Spleen (tissue), 11 donors: ENCODE data around the gene SLC12A6. TPM values are rescaled to one million over a fixed set of nuclear protein-coding genes. Genes with fewer than 3 reads are reported as not detected.

ENCODE experiments used
- DNase-seq: peaks from one replicate; pipeline ENCODE4 v3.0.0-alpha.2; 2020
- H3K27ac ChIP-seq, 8 donors: fragments of 200-600 bp; sonication (generic) in 7 of 8; 1 replicate in 4 of 8; 2 replicates in 4 of 8; pipeline versions ENCODE4 v1.5.0 to v1.8.0; 2016 to 2021; ENCODE audit warnings: inconsistent platforms in 4 of 8, mild to moderate bottlenecking in 4 of 8, moderate library complexity in 1 of 8
- H3K27me3 ChIP-seq, 7 donors: fragments of 200-600 bp; sonication (generic) in 6 of 7; replicated peaks in 1 of 7; 1 replicate in 4 of 7; 2 replicates in 3 of 7; pipeline versions ENCODE4 v1.5.0 to v1.8.0; 2016 to 2021; ENCODE audit warnings: inconsistent platforms in 3 of 7, mild to moderate bottlenecking in 1 of 7
- H3K36me3 ChIP-seq, 6 donors: fragments of 200-600 bp; sonication (generic) in 5 of 6; 1 replicate in 4 of 6; 2 replicates in 2 of 6; pipeline versions ENCODE4 v1.5.0 to v1.8.0; 2016 to 2021; ENCODE audit warnings: inconsistent platforms in 2 of 6
- H3K4me1 ChIP-seq, 6 donors: fragments of 200-600 bp; sonication (generic) in 5 of 6; 1 replicate in 3 of 6; 2 replicates in 3 of 6; pipeline versions ENCODE4 v1.5.0 to v1.8.0; 2016 to 2021; ENCODE audit warnings: inconsistent platforms in 3 of 6
- H3K4me3 ChIP-seq, 8 donors: fragments of 200-600 bp; sonication (generic) in 7 of 8; 1 replicate in 4 of 8; 2 replicates in 4 of 8; pipeline versions ENCODE4 v1.5.0 to v1.8.0; 2016 to 2021; ENCODE audit warnings: inconsistent platforms in 4 of 8, mild to moderate bottlenecking in 4 of 8, moderate library complexity in 2 of 8
- H3K9me3 ChIP-seq, 8 donors: fragments of 200-600 bp; sonication (generic) in 7 of 8; 1 replicate in 4 of 8; 2 replicates in 4 of 8; pipeline versions ENCODE4 v1.5.0 to v1.8.0; 2016 to 2021; ENCODE audit warnings: inconsistent platforms in 4 of 8
- CTCF ChIP-seq, 11 experiments: fragments of 200-600 bp in 7 of 11; fragments of 450-650 bp in 4 of 11; sonication (generic) in 4 of 11; IDR thresholded peaks in 8 of 11; conservative IDR thresholded peaks in 3 of 11; 1 replicate in 7 of 11; 2 replicates in 4 of 11; pipeline versions ENCODE4 v1.4.0 to v1.8.0; 2016 to 2021; ENCODE audit warnings: antibody characterized with exemption in 11 of 11, inconsistent platforms in 4 of 11, mild to moderate bottlenecking in 1 of 11
- POLR2A ChIP-seq, 3 donors: fragments of 450-650 bp; IDR thresholded peaks; one replicate each; pipeline ENCODE4 v1.5.1; 2017; ENCODE audit warnings: antibody characterized with exemption in 3 of 3, mild to moderate bottlenecking in 1 of 3
- POLR2AphosphoS5 ChIP-seq, 3 donors: sonication (generic); formaldehyde crosslinking; IDR thresholded peaks; one replicate each; pipeline ENCODE4 v1.5.1; 2017; ENCODE audit warnings: antibody characterized with exemption in 3 of 3
- WGBS, 5 donors: extraction: QIAGEN DNeasy Blood & Tissue Kit in 3 of 5; methylation state at CpG; one replicate each; pipeline versions ENCODE4 v1.1.5 to v1.1.7; 2013 to 2018; 5-methylcytosine and 5-hydroxymethylcytosine counted together
- intact Hi-C: fragments of 100-400 bp; cut with DNase I; formaldehyde crosslinking; loops from one replicate; pipeline ENCODE4 v1.15.0; 2023; ENCODE audit warnings: low total_unique reads
- polyA plus RNA-seq, 3 donors: library from polyadenylated mRNA; stranded (reverse); fragments of 200-250 nt; gene quantifications; one replicate each; pipeline ENCODE4 v1.2.1, GENCODE V29; 2013
- total RNA-seq, 7 donors: library from RNA; depleted of rRNA in 3 of 7; stranded (reverse); fragments of >200 nt in 3 of 7; fragmentation: NEBNext Ultra II Directional in 4 of 7; extraction: Animal tissue kit (Norgen Biotek cat#: 25700) in 4 of 7; gene quantifications; one replicate each; pipeline versions ENCODE4 v1.1.0 to v1.2.1, GENCODE V29; 2016 to 2021
- donor health status: healthy with polysubstance abuse.
- donor health status: DM: no; HTN: no; CAD: no; lungs with moderate emphysema.
- donor health status: DM: no; HTN: no; CAD: no.
- donor health status: Bipolar disorder and iron deficiency.
- donor health status: healthy.
- donor health status: DM: no; HTN: no; CAD: no.
- donor health status: DM: yes; HTN: yes; CAD: no.

SLC12A6 gene
- total and polyA plus RNA-seq, 10 donors, result 5.2 to 120 (median 58.3) TPM

DNA sequence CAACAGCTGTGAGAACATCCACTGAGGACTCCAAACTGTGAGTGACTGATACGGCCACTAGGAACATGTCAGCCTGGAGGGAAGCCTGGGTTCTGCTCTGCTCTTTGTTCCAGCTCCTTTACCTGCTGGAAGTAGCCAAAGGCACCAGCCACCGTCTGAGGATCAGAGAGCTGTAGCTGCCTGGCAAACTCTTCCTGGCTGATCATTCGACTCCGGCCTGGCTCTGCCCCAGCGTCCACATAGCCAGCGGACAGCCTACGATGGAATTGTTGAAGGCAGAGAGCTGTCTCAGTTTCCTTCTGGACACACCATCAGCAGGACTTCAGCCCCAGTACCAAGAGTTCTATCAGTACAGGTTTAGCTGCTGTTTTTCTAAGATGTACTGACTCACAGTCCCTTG, 23.7 kb upstream of the SLC12A6 start:
- TF ChIP-seq POLR2AphosphoS5 (IDR thresholded peaks at IDR 0.05) (no peak), POLR2A (IDR thresholded peaks at IDR 0.05) (no peak), CTCF (IDR thresholded peaks at IDR 0.05 in 8 of 11, conservative IDR thresholded peaks at IDR 0.05 in 3 of 11) (no peak)
- peaks cover 6 to 26% (median 16%) of the 10 kb centered on the region in 6 donors for H3K4me1 ChIP-seq
- no peaks in the 10 kb centered on the region for H3K9me3 ChIP-seq
- WGBS, 5 donors, result 88 to 96% (median 95%) methylated on average over 7 of the region's 7 CpGs
- intact Hi-C loops, result loop anchor here (10.0 kb wide), 1 partner anchor 126 kb away; no protein-coding TSS in a partner anchor
- H3K36me3 ChIP-seq, result peaks cover 0 to 79% (median 41%) of the 10 kb centered on the region in 6 donors
- no peak for DNase-seq
- H3K27ac ChIP-seq, result no peak overlapping the region
- H3K4me3 ChIP-seq, result no peak overlapping the region
- no peaks in the 10 kb centered on the region for H3K27me3 ChIP-seq

GRCh38 chr15:34360298-34360697, 22.7 kb upstream of the SLC12A6 start:
- peaks cover 0 to 89% (median 43%) of the 10 kb centered on the region in 6 donors for H3K36me3 ChIP-seq
- peaks cover 0 to 16% (median 7%) of the 10 kb centered on the region in 6 donors for H3K4me1 ChIP-seq
- intact Hi-C loops, result loop anchor here (10.0 kb wide), 1 partner anchor 125 kb away; no protein-coding TSS in a partner anchor
- H3K4me3 ChIP-seq, result no peak overlapping the region
- no peak for TF ChIP-seq POLR2A (IDR thresholded peaks at IDR 0.05)
- no peak for TF ChIP-seq CTCF (IDR thresholded peaks at IDR 0.05 in 8 of 11, conservative IDR thresholded peaks at IDR 0.05 in 3 of 11)
- TF ChIP-seq POLR2AphosphoS5 (IDR thresholded peaks at IDR 0.05), result no peak
- WGBS, 5 donors, result 92 to 100% (median 100%) methylated on average over 1 of the region's 1 CpG
- DNase-seq, result no peak
- no peaks in the 10 kb centered on the region for H3K27me3 ChIP-seq
- H3K27ac ChIP-seq, result no peak overlapping the region
- H3K9me3 ChIP-seq, result no peaks in the 10 kb centered on the region

DNA sequence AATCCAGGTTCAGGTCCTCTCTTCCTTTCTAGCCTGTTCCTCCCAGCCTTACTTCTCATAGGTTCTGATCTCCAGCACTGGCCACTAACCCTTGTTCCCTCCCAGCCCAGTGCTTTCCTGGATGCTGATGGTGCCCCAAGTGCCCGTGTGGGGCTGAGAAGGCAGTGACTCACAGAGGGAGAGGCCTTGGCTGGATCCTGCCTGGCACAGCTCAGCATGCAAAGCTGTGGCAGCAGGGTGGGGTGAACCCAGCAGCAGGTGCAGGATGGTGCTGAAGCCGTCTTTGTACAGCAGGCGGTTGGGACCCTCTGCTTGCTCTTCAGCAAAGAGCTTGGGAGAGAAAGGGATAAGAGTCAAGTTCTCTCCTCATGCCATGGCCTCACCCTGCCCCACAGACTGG, 21.8 kb upstream of the SLC12A6 start:
- intact Hi-C loops, result no loop called here
- WGBS, 5 donors, result 74 to 85% (median 81%) methylated on average over 3 of the region's 3 CpGs
- Histone ChIP-seq H3K4me1 (peaks cover 0 to 8% (median 0%) of the 10 kb centered on the region in 6 donors), H3K27me3 (no peaks in the 10 kb centered on the region), H3K36me3 (peaks cover 0 to 98% (median 43%) of the 10 kb centered on the region in 6 donors), H3K4me3 (no peak overlapping the region), H3K9me3 (no peaks in the 10 kb centered on the region), H3K27ac (no peak overlapping the region)
- TF ChIP-seq POLR2A (IDR thresholded peaks at IDR 0.05), result no peak
- no peak for DNase-seq

GRCh38 chr15:34358948-34359347, 21.4 kb upstream of the SLC12A6 start:
- TF ChIP-seq CTCF (IDR thresholded peaks at IDR 0.05 in 8 of 11, conservative IDR thresholded peaks at IDR 0.05 in 3 of 11), result no peak
- TF ChIP-seq POLR2A (IDR thresholded peaks at IDR 0.05), result no peak
- no peak for TF ChIP-seq POLR2AphosphoS5 (IDR thresholded peaks at IDR 0.05)
- Histone ChIP-seq H3K4me3 (no peak overlapping the region), H3K4me1 (peaks cover 0 to 7% (median 0%) of the 10 kb centered on the region in 6 donors), H3K27me3 (no peaks in the 10 kb centered on the region), H3K36me3 (peaks cover 0 to 100% (median 43%) of the 10 kb centered on the region in 6 donors), H3K27ac (no peak overlapping the region), H3K9me3 (no peaks in the 10 kb centered on the region)
- intact Hi-C loops, result no loop called here
- no peak for DNase-seq
- 92 to 97% (median 96%) methylated on average over 4 of the region's 4 CpGs for WGBS, 5 donors
